H1 (cell line): ENCODE data around the gene KCNMA1. TPM values are rescaled to one million over a fixed set of nuclear protein-coding genes. Genes with fewer than 3 reads are reported as not detected.

Source experiments
- TEAD4 ChIP-seq: IDR thresholded peaks from 2 replicates; pipeline ENCODE4 v1.6.1; 2012; ENCODE audit warnings: low read depth, low read length, inconsistent platforms, mixed read lengths
- polyA plus RNA-seq, 7 experiments: library from polyadenylated mRNA; depleted of rRNA in 3 of 7; stranded (reverse) in 5 of 7; unstranded in 2 of 7; fragments of >200 nt in 5 of 7; fragments of 200-250 nt in 2 of 7; gene quantifications; 1 replicate in 5 of 7; 2 replicates in 1 of 7; 4 replicates in 1 of 7; pipeline versions ENCODE4 v1.2.1 to v1.2.3, GENCODE V29; 2011 to 2013; ENCODE audit warnings: missing spikeins in 2 of 7, mixed read lengths in 2 of 7
- total RNA-seq: library from RNA; stranded (reverse); fragmentation: NEBNext Ultra II Directional; extraction: Animal tissue kit (Norgen Biotek cat#: 25700); gene quantifications from 2 replicates; pipeline ENCODE4 v1.2.1, GENCODE V29; 2021
- TF ChIP-seq, protein P1 (sequence below), 3 experiments: IDR thresholded peaks; 1 replicate in 2 of 3; 2 replicates in 1 of 3; pipeline versions ENCODE4 v1.5.1 to v1.6.1; 2011; ENCODE audit warnings: low read length in 3 of 3, mild to moderate bottlenecking in 3 of 3, inconsistent platforms in 2 of 3, low read depth in 1 of 3, moderate library complexity in 1 of 3; ENCODE audit not compliant: insufficient read depth in 1 of 3; ENCODE audit errors: control extremely low read depth in 1 of 3

The KCNMA1 gene
- total and polyA plus RNA-seq, 2 of the 8 experiments (the other 6 are each of a cell fraction or from before 2014, with no cell fraction given): 10.2 to 11.1 TPM

DNA sequence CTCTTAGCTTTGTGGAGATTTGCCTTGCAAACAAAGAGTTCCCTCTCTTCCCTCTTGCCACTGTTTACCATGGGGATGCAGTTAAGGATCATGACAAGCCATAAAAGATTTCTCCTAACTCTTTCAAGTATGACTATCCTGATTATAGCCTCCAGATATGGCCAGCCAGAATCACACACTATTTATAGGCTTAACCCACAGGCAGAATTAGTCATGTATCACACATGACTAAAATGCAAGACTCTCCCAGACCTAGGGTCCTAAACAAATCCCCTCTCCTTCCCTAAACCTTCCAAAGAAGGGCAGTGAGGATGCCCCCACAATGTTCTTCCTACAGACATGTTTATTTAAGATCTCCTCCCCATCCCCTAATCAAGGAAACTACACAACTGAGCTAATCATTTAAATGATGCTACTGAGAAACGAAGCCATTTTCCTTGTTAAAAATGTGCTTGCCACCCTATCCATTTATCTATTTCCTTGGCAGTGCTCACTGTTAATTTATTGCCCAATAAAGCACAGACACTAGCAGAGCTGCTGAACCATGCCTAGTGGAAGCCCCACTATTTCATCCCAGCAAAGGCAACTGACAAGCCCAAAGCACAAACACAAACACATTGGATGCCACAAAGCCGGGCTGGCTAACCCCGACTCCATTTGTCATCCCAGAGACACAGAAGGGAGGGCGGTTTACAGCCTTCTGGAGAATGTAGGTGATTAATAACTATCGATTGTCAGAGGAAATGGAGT is 363.4 kb downstream of the KCNMA1 start (continued):
- TF ChIP-seq, protein P1, sequence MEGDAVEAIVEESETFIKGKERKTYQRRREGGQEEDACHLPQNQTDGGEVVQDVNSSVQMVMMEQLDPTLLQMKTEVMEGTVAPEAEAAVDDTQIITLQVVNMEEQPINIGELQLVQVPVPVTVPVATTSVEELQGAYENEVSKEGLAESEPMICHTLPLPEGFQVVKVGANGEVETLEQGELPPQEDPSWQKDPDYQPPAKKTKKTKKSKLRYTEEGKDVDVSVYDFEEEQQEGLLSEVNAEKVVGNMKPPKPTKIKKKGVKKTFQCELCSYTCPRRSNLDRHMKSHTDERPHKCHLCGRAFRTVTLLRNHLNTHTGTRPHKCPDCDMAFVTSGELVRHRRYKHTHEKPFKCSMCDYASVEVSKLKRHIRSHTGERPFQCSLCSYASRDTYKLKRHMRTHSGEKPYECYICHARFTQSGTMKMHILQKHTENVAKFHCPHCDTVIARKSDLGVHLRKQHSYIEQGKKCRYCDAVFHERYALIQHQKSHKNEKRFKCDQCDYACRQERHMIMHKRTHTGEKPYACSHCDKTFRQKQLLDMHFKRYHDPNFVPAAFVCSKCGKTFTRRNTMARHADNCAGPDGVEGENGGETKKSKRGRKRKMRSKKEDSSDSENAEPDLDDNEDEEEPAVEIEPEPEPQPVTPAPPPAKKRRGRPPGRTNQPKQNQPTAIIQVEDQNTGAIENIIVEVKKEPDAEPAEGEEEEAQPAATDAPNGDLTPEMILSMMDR (IDR thresholded peaks at IDR 0.05; ENCODE audit: control extremely low read depth in 1 of 3, insufficient read depth in 1 of 3, low read depth in 1 of 3, low read length in 3 of 3): no peak
- no peak for TF ChIP-seq TEAD4
